Colonic mucosa (tissue), 4 donors: ENCODE results near the gene COL11A2. TPM values are rescaled to one million over a fixed set of nuclear protein-coding genes. Genes with fewer than 3 reads are reported as not detected.

ENCODE experiments used
- DNase-seq: peaks from one replicate; pipeline ENCODE4 v3.0.0-alpha.2; 2020
- H3K27ac ChIP-seq: fragments of 200-600 bp; one replicate; pipeline ENCODE4 v1.8.0; 2021
- H3K27me3 ChIP-seq: fragments of 200-600 bp; one replicate; pipeline ENCODE4 v1.8.0; 2021
- H3K36me3 ChIP-seq: fragments of 200-600 bp; one replicate; pipeline ENCODE4 v1.8.0; 2021
- H3K4me1 ChIP-seq: fragments of 200-600 bp; one replicate; pipeline ENCODE4 v1.8.0; 2021; ENCODE audit warnings: mild to moderate bottlenecking
- H3K4me3 ChIP-seq: fragments of 200-600 bp; one replicate; pipeline ENCODE4 v1.8.0; 2021
- H3K9ac ChIP-seq, 2 donors: one replicate each; pipeline ENCODE4 v1.7.0; 2013; ENCODE audit warnings: control low read depth in 2 of 2, low read depth in 2 of 2, low read length in 2 of 2
- H3K9me3 ChIP-seq: fragments of 200-600 bp; one replicate; pipeline ENCODE4 v1.8.0; 2021
- intact Hi-C: fragments of 100-400 bp; cut with DNase I; formaldehyde crosslinking; loops from one replicate; pipeline ENCODE4 v1.14.1; 2022
- total RNA-seq, 2 donors: library from RNA; stranded (reverse); fragmentation: NEBNext Ultra II Directional in 1 of 2; extraction: Animal tissue kit (Norgen Biotek cat#: 25700) in 1 of 2; gene quantifications; one replicate each; pipeline ENCODE4 v1.2.1, GENCODE V29; 2021
- TF ChIP-seq, protein P1 (sequence below): fragments of 200-600 bp; IDR thresholded peaks from one replicate; pipeline ENCODE4 v1.8.0; 2022; ENCODE audit warnings: antibody characterized with exemption, mild to moderate bottlenecking
- donor health status: healthy.
- donor health status: DM: no; HTN: no; CAD: no.
- donor health status: DM: no; HTN: no; CAD: no.

Gene COL11A2
- total RNA-seq, 2 donors from 2014 or later, result 0.13 to 0.44 TPM

DNA sequence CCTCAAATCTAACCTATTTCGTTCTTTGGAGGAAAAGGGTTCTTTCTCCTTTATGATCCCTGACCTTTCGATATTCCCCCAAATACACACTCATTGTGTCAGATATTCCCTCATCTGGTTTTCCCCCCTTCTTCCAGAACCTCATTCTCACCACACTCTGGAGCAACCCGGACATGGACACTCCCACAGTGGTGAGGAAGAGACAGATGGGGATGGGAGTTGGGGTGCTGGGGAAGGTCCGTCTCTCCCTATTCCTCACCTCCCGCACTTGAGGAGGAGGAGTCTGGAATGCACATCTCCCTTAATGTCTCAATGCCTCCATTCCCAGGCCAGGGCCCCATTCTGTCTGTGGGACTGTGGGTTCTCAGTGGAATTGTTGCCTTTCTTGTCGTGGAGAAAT lies 9.7 kb upstream of the COL11A2 start:
- H3K27me3 ChIP-seq, result no peaks in the 10 kb centered on the region
- peak overlapping the region; percentile 81 to 93 for H3K9ac ChIP-seq
- no peaks in the 10 kb centered on the region for H3K36me3 ChIP-seq
- intact Hi-C loops, result no loop called here
- DNase-seq, result no peak
- peak overlapping the region; percentile 94 for H3K27ac ChIP-seq
- no peaks in the 10 kb centered on the region for H3K9me3 ChIP-seq
- TF ChIP-seq, protein P1, sequence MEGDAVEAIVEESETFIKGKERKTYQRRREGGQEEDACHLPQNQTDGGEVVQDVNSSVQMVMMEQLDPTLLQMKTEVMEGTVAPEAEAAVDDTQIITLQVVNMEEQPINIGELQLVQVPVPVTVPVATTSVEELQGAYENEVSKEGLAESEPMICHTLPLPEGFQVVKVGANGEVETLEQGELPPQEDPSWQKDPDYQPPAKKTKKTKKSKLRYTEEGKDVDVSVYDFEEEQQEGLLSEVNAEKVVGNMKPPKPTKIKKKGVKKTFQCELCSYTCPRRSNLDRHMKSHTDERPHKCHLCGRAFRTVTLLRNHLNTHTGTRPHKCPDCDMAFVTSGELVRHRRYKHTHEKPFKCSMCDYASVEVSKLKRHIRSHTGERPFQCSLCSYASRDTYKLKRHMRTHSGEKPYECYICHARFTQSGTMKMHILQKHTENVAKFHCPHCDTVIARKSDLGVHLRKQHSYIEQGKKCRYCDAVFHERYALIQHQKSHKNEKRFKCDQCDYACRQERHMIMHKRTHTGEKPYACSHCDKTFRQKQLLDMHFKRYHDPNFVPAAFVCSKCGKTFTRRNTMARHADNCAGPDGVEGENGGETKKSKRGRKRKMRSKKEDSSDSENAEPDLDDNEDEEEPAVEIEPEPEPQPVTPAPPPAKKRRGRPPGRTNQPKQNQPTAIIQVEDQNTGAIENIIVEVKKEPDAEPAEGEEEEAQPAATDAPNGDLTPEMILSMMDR, result no peak
- peak overlapping the region; percentile 75 for H3K4me3 ChIP-seq
- H3K4me1 ChIP-seq, result peaks cover 15% of the 10 kb centered on the region

DNA sequence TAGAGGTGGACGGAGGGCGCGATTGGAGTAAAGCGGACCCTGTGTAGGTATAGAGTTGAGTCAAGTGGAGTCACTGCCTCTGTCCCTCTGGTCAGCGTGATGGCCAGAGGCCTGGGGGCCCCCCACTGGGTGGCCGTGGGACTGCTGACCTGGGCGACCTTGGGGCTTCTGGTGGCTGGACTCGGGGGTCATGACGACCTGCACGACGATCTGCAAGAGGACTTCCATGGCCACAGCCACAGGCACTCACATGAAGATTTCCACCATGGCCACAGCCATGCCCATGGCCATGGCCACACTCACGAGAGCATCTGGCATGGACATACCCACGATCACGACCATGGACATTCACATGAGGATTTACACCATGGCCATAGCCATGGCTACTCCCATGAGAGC lies 8.9 kb upstream of the COL11A2 start:
- Histone ChIP-seq H3K4me3 (peak overlapping the region; percentile 75), H3K27ac (peak overlapping the region; percentile 94), H3K9me3 (no peaks in the 10 kb centered on the region), H3K27me3 (no peaks in the 10 kb centered on the region), H3K4me1 (peaks cover 15% of the 10 kb centered on the region), H3K36me3 (no peaks in the 10 kb centered on the region), H3K9ac (peak overlapping the region; percentile 81 to 93)
- TF ChIP-seq, protein P1, result no peak
- intact Hi-C loops, result no loop called here
- no peak for DNase-seq

DNA sequence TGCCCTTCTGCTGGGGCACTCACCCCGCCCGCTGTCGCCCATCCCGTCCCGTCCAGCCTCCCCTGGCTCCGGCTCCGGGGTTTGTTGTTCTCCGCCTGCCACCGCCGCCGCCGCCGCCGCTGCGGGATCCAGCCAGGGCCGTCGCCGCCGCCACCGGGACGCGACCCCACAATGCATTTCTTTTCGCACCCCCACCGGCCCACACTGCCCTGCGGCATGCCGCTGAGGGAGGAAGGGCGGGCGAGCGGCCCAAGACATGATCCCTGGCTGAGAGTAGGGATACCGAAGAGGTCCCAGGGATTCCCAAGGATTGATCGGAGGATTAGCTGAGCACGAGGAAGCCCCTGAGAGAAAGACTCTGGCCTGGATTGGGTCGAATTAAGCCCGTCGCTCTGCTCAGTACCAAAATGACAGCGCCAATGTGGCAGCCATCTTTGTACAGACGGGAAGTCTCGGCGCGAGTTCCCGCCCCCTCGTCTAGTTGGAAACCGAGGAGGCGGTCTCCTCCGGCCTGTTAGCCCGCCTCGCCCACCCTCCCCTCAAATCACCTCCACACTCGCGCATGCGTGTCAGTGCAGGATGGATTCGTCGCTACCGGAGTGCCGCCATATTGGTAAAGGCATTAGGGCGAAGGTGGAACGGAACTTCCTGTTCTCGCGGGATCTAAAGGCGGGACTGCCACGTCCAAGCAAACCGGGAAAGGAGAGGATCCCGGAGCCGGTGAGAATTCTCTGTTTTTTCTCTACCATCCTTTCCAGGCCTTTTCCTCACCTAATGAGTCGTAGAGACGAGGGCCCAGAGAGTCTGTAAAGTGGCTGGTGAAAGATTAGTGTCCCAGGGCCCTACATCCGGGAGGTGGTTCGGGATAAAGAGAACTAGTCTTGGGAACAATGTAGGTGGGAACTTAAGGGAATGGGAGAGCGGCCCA lies 8.2 kb upstream of the COL11A2 start, which contains the start of the genes RXRB and SLC39A7:
RXRB (minus strand) TSS at position 447 of the 928 bp plus-strand sequence; CDS start at position 258, 189 bp downstream.
SLC39A7 (plus strand) TSS at position 649 of the 928 bp plus-strand sequence. CDS start 379 bp downstream, outside the sequence.
- DNase-seq, result peak; percentile 99
- Histone ChIP-seq H3K9me3 (no peaks in the 10 kb centered on the region), H3K27ac (peak within 1 kb of the TSS; percentile 94), H3K36me3 (peaks cover 3% of the 10 kb centered on the region), H3K27me3 (no peaks in the 10 kb centered on the region), H3K4me1 (peaks cover 15% of the 10 kb centered on the region), H3K4me3 (peak within 1 kb of the TSS; percentile 75), H3K9ac (peak within 1 kb of the TSS; percentile 93 to 96)
- intact Hi-C loops, result no loop called here
- TF ChIP-seq, protein P1, result no peak

DNA sequence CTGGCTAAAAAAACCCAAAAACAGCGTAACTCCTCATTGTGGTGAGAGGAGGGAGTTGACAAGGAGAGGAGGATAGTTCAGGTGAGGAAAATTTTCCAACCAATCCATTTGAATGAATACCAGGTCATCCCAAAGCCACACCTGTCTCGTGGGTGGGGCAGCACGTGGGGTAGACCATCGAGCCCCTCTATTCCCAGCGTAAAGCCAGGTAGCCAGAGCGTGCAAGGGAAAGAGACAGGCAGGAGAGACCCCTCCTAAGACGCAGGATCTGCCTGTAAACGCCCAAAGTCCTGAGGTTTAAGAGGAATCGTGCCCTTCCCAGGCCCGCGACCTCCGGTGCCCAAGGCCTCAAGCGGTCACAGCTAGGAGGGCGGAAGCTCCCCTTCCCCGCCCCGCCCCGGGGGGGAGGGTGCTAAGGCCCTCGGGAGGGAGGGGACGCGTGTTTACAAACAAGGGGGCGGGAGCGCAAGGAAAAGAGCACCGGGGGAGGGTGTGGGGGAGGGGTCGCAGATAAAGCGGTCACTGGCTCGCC lies 7.5 kb upstream of the COL11A2 start:
- intact Hi-C loops, result no loop called here
- Histone ChIP-seq H3K36me3 (peaks cover 3% of the 10 kb centered on the region), H3K9ac (peak overlapping the region; percentile 93 to 96), H3K27ac (peak overlapping the region; percentile 94), H3K4me3 (peak overlapping the region; percentile 75), H3K27me3 (no peaks in the 10 kb centered on the region), H3K9me3 (no peaks in the 10 kb centered on the region), H3K4me1 (peaks cover 15% of the 10 kb centered on the region)
- DNase-seq, result peak; percentile 86
- TF ChIP-seq, protein P1, result no peak

DNA sequence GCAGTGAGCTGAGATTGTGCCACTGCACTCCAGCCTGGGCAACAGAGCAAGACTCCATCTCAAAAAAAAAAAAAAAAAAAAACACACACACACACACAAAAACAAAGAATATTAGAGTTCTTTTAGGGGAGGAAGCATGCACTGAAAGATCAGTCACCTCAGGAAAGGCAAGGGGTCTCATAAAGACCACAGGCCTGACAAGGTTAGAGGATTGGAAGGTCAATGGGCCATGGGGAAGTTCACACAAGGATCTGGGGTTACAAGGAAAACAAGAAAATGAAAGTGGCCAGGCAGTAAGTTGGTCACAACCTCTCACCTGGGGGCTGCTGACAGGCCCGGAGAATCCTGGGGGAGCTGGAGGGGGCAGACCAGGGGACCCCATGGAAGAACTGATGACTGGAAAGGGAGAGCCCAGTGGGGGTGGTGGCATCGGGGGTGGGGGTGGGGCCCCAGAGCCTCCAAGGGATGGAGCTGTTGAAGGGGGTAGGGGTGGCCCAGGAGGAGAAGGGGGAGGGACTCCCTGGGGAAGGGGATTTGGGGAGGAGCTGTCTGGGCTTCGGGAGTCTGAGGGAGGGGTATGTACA lies 6.7 kb upstream of the COL11A2 start:
- Histone ChIP-seq H3K9ac (peak overlapping the region in 1 of 2 donors; percentile 96), H3K4me1 (peaks cover 15% of the 10 kb centered on the region), H3K9me3 (no peaks in the 10 kb centered on the region), H3K27ac (no peak overlapping the region), H3K4me3 (peak overlapping the region; percentile 75), H3K36me3 (peaks cover 3% of the 10 kb centered on the region), H3K27me3 (no peaks in the 10 kb centered on the region)
- DNase-seq, result no peak
- TF ChIP-seq, protein P1, result no peak
- intact Hi-C loops, result no loop called here
